B cell (primary cell): ENCODE results near the gene TMEM108. TPM values are rescaled to one million over a fixed set of nuclear protein-coding genes. Genes with fewer than 3 reads are reported as not detected.

Experiments used
- ATAC-seq: fragments of 200-7000 bp; cut with Tn5 transposase; one replicate; pipeline ENCODE4 v1.10.0; 2021; ENCODE audit warnings: low read depth, mild to moderate bottlenecking, moderate number of reproducible peaks, moderate library complexity
- CTCF ChIA-PET: fragments of 350-600 bp; sonication (Branson Sonifier 250); formaldehyde crosslinking; loops from one replicate; lab custom pipeline; 2021; ENCODE audit warnings: antibody characterized with exemption, inconsistent platforms; lab: Charles Lee
- POLR2A ChIA-PET: fragments of 350-600 bp; sonication (Branson Sonifier 250); formaldehyde crosslinking; loops from one replicate; lab custom pipeline; 2021; ENCODE audit warnings: antibody characterized with exemption; lab: Charles Lee
- DNase-seq: peaks from one replicate; pipeline ENCODE4 v3.0.0; 2013
- H2AFZ ChIP-seq: 2 replicates; pipeline ENCODE4 v1.6.1; 2012; ENCODE audit warnings: mild to moderate bottlenecking, low read depth, low read length; ENCODE audit not compliant: insufficient read depth, poor library complexity, severe bottlenecking
- H3K27ac ChIP-seq, 2 donors: 1 replicate in 1 of 2; 2 replicates in 1 of 2; pipeline ENCODE4 v1.5.1; 2012 to 2013; ENCODE audit warnings: low read length in 2 of 2, mild to moderate bottlenecking in 2 of 2, moderate library complexity in 1 of 2
- H3K27me3 ChIP-seq, 4 experiments: fragments of 200-600 bp in 1 of 4; sonication (generic) in 1 of 4; replicated peaks in 1 of 4; 1 replicate in 2 of 4; 2 replicates in 2 of 4; pipeline versions ENCODE4 v1.6.1 to v1.7.0; 2013 to 2016; ENCODE audit warnings: low read length in 3 of 4, mild to moderate bottlenecking in 2 of 4, mixed read lengths in 1 of 4, moderate library complexity in 1 of 4; ENCODE audit not compliant: insufficient read depth in 4 of 4, control insufficient read depth in 3 of 4; ENCODE audit errors: control extremely low read depth in 1 of 4
- H3K36me3 ChIP-seq, 2 experiments: replicated peaks in 1 of 2; 1 replicate in 1 of 2; 2 replicates in 1 of 2; pipeline versions ENCODE4 v1.6.1 to v1.7.1; 2013; ENCODE audit warnings: low read length in 1 of 2; ENCODE audit not compliant: insufficient read depth in 2 of 2, control insufficient read depth in 1 of 2; ENCODE audit errors: control extremely low read depth in 1 of 2, extremely low read depth in 1 of 2
- H3K4me1 ChIP-seq, 2 donors: fragments of 200-600 bp in 1 of 2; sonication (generic) in 1 of 2; 1 replicate in 1 of 2; 2 replicates in 1 of 2; pipeline versions ENCODE4 v1.5.1 to v1.6.1; 2013 to 2017; ENCODE audit warnings: low read length in 2 of 2; ENCODE audit not compliant: control insufficient read depth in 2 of 2, insufficient read depth in 2 of 2
- H3K4me2 ChIP-seq: replicated peaks from 2 replicates; pipeline ENCODE3; 2012; ENCODE audit warnings: mild to moderate bottlenecking, low read depth, low read length; ENCODE audit not compliant: poor library complexity, severe bottlenecking
- H3K4me3 ChIP-seq, 5 experiments: fragments of 200-600 bp in 1 of 5; sonication (generic) in 1 of 5; 1 replicate in 3 of 5; 2 replicates in 2 of 5; pipeline versions ENCODE4 v1.5.1 to v1.7.0; 2011 to 2016; ENCODE audit warnings: low read length in 4 of 5, mild to moderate bottlenecking in 4 of 5, low read depth in 2 of 5, control low read depth in 1 of 5, moderate library complexity in 1 of 5; ENCODE audit not compliant: insufficient read depth in 1 of 5; ENCODE audit errors: control extremely low read depth in 1 of 5, extremely low read depth in 1 of 5
- H3K79me2 ChIP-seq: fragments of 200-600 bp; sonication (generic); one replicate; pipeline ENCODE4 v1.6.0; 2016; ENCODE audit warnings: low read length; ENCODE audit not compliant: control insufficient read depth, insufficient read depth
- H3K9ac ChIP-seq: fragments of 200-600 bp; sonication (generic); 2 replicates; pipeline ENCODE4 v1.6.1; 2017; ENCODE audit warnings: mild to moderate bottlenecking, low read length, moderate library complexity
- H3K9me3 ChIP-seq, 3 donors: one replicate each; pipeline versions ENCODE4 v1.6.1 to v1.7.1; 2013; ENCODE audit warnings: low read length in 2 of 3; ENCODE audit not compliant: control insufficient read depth in 2 of 3, insufficient read depth in 1 of 3; ENCODE audit errors: control extremely low read depth in 1 of 3
- H4K20me1 ChIP-seq: 2 replicates; pipeline ENCODE4 v1.6.0; 2012; ENCODE audit warnings: mild to moderate bottlenecking, low read length; ENCODE audit not compliant: insufficient read depth, control insufficient read depth, poor library complexity, severe bottlenecking
- H3K27ac Mint-ChIP-seq: one replicate; pipeline ENCODE4 v1.8.0; 2021; ENCODE audit warnings: mixed read lengths
- H3K27me3 Mint-ChIP-seq: one replicate; pipeline ENCODE4 v1.8.0; 2021; ENCODE audit warnings: mixed read lengths
- H3K4me1 Mint-ChIP-seq: one replicate; pipeline ENCODE4 v1.8.0; 2021; ENCODE audit warnings: mixed read lengths
- H3K4me3 Mint-ChIP-seq: one replicate; pipeline ENCODE4 v1.8.0; 2021; ENCODE audit warnings: mixed read lengths
- H3K9me3 Mint-ChIP-seq: one replicate; pipeline ENCODE4 v1.8.0; 2022; ENCODE audit warnings: mixed read lengths; ENCODE audit not compliant: insufficient read depth
- EZH2 ChIP-seq: IDR thresholded peaks from 2 replicates; pipeline ENCODE4 v1.6.1; 2012; ENCODE audit warnings: borderline replicate concordance, low read depth, mild to moderate bottlenecking, moderate library complexity, low read length; ENCODE audit not compliant: insufficient read depth, poor library complexity, severe bottlenecking
- WGBS: methylation state at CpG from one replicate; pipeline ENCODE4 v1.1.5; 2013; ENCODE audit warnings: missing lambda C conversion rate; ENCODE audit not compliant: insufficient coverage; 5-methylcytosine and 5-hydroxymethylcytosine counted together
- intact Hi-C: fragments of 100-400 bp; cut with micrococcal nuclease; formaldehyde crosslinking; loops from one replicate; pipeline ENCODE4 v1.10.0; 2022
- polyA plus RNA-seq: library from polyadenylated mRNA; depleted of rRNA; stranded (reverse); fragments of >200 nt; gene quantifications from 2 replicates; pipeline ENCODE4 v1.2.3, GENCODE V29; 2012
- total RNA-seq, 2 donors: library from RNA; stranded (reverse); fragments of 120-200 nt in 1 of 2; gene quantifications; 1 replicate in 1 of 2; 2 replicates in 1 of 2; pipeline versions ENCODE4 v1.2.3 to v1.2.4, GENCODE V29; 2013 to 2022
- TF ChIP-seq, protein P1 (sequence below): fragments of 200-600 bp; IDR thresholded peaks from one replicate; pipeline ENCODE4 v1.8.0; 2022; ENCODE audit warnings: antibody characterized with exemption, mild to moderate bottlenecking

The TMEM108 gene
- total and polyA plus RNA-seq, 2 donors (not counting 1 experiment from before 2014, with no cell fraction given): not detected

- no peak overlapping the region for H3K4me3 Mint-ChIP-seq
Observed at GRCh38 chr3:133293397-133294110, 255.4 kb downstream of the TMEM108 start.

DNA sequence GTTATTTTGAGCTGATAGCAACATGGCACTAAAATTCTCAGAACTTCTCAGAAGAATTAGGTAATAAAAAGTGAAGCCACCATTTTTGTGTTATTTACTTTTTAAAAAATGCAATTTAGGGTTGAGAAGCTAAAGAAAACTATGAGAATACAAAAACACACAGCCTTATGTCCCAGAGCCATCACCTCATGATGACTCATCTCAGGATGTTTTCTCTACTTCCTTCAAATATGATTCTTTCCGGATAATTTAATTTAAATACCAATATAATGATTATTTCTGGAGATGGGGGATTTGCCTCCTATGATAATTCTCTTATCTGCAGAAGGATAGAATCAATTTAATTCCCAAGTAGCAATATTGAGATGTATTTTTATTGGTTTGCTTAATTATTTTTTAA lies 256.1 kb downstream of the TMEM108 start:
- CTCF ChIA-PET: no interaction called here

More at GRCh38 chr3:133293397-133294110, 255.4 kb downstream of the TMEM108 start:
- Mint-ChIP-seq H3K4me1 (no peaks in the 10 kb centered on the region), H3K27me3 (peaks cover 12% of the 10 kb centered on the region), H3K27ac (no peak overlapping the region), H3K9me3 (no peaks in the 10 kb centered on the region)
- H3K36me3 ChIP-seq: no peaks in the 10 kb centered on the region
- H3K4me2 ChIP-seq: no peak overlapping the region
- H3K4me3 ChIP-seq: no peak overlapping the region
- H3K4me1 ChIP-seq: no peaks in the 10 kb centered on the region
- H2AFZ ChIP-seq: no peak overlapping the region
- ChIA-PET POLR2A (no interaction called here), CTCF (no interaction called here)
- DNase-seq (no peak), ATAC-seq (no peak)
- no peak overlapping the region for H3K27ac ChIP-seq
- no peaks in the 10 kb centered on the region for H3K9me3 ChIP-seq
- intact Hi-C loops: no loop called here
- TF ChIP-seq, protein P1, sequence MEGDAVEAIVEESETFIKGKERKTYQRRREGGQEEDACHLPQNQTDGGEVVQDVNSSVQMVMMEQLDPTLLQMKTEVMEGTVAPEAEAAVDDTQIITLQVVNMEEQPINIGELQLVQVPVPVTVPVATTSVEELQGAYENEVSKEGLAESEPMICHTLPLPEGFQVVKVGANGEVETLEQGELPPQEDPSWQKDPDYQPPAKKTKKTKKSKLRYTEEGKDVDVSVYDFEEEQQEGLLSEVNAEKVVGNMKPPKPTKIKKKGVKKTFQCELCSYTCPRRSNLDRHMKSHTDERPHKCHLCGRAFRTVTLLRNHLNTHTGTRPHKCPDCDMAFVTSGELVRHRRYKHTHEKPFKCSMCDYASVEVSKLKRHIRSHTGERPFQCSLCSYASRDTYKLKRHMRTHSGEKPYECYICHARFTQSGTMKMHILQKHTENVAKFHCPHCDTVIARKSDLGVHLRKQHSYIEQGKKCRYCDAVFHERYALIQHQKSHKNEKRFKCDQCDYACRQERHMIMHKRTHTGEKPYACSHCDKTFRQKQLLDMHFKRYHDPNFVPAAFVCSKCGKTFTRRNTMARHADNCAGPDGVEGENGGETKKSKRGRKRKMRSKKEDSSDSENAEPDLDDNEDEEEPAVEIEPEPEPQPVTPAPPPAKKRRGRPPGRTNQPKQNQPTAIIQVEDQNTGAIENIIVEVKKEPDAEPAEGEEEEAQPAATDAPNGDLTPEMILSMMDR: no peak
- no peak for TF ChIP-seq EZH2
- 100% methylated on average over 1 of the region's 4 CpGs for WGBS
- H4K20me1 ChIP-seq: no peaks in the 10 kb centered on the region
- H3K9ac ChIP-seq: no peak overlapping the region
- no peaks in the 10 kb centered on the region for H3K79me2 ChIP-seq
- H3K27me3 ChIP-seq: no peaks in the 10 kb centered on the region

More for the DNA sequence above, 256.1 kb downstream of the TMEM108 start:
- WGBS: no CpG with 5 or more reads among the region's 1 CpG
- Mint-ChIP-seq H3K4me1 (no peaks in the 10 kb centered on the region), H3K27me3 (peaks cover 10% of the 10 kb centered on the region), H3K4me3 (no peak overlapping the region), H3K9me3 (no peaks in the 10 kb centered on the region), H3K27ac (no peak overlapping the region)
- no peaks in the 10 kb centered on the region for H3K36me3 ChIP-seq
- no peaks in the 10 kb centered on the region for H3K9me3 ChIP-seq
- no peaks in the 10 kb centered on the region for H3K79me2 ChIP-seq
- no peak overlapping the region for H2AFZ ChIP-seq
- H4K20me1 ChIP-seq: no peaks in the 10 kb centered on the region
- no peaks in the 10 kb centered on the region for H3K4me1 ChIP-seq
- no peaks in the 10 kb centered on the region for H3K27me3 ChIP-seq
- intact Hi-C loops: no loop called here
- no peak overlapping the region for H3K4me3 ChIP-seq
- no peak overlapping the region for H3K9ac ChIP-seq
- ATAC-seq: no peak
- no peak for DNase-seq
- no peak overlapping the region for H3K27ac ChIP-seq
- POLR2A ChIA-PET: no interaction called here
- no peak for TF ChIP-seq EZH2
- TF ChIP-seq, protein P1: no peak
- H3K4me2 ChIP-seq: no peak overlapping the region
